NCI-H2107 treated with DMSO at 0.1 percent for 48 hours (cell line): Measurements from ENCODE around the gene MARCHF9.

Source experiments
- DNase-seq: peaks from one replicate; lab custom pipeline; 2025; ENCODE audit not compliant: unreplicated experiment; lab: John Stamatoyannopoulos, UW

MARCHF9 gene

DNA sequence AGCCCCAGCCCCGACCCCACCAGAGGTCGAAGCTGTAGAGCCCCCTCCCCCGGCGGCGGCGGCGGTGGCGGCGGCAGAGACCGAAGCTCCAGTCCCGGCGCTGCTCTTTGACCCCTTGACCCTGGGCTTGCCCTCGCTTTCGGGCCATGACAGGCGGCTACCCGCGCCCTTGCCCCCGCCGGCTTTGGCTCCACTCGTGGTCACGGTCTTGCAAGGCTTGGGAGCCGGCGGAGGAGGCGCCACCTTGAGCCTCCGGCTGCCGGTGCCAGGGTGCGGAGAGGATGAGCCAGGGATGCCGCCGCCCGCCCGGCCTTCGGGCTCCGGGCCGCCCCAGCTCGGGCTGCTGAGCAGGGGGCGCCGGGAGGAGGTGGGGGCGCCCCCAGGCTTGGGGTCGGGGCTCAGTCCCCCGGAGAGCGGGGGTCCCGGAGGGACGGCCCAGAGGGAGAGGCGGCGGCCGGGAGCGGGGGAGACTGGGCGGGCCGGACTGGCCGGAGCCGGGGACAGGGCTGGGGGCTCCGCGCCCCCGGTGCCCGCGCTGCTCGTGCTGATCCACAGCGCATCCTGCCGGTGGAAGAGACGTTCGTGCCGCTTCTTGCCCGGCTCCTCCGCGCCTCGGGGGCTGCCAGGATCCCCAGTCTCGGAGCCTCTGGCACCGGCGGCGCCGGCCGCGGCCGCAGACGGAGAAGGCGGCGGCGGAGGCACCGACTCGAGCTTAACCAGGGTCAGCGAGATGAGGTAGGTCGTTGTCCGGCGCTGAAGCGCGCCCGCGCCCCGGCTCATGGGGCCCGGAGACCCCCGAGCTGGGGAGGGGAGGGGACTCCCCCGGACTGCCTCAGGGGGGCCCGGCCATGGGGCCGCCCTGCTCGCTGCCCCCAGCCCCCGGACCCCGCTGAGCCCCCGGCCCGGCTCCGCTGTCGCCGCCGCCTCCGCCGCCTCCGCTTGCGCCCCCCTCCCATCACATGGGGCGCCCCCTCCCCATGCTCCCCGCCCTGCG is 17.1 kb upstream of the MARCHF9 start:
- DNase-seq, result no peak

DNA sequence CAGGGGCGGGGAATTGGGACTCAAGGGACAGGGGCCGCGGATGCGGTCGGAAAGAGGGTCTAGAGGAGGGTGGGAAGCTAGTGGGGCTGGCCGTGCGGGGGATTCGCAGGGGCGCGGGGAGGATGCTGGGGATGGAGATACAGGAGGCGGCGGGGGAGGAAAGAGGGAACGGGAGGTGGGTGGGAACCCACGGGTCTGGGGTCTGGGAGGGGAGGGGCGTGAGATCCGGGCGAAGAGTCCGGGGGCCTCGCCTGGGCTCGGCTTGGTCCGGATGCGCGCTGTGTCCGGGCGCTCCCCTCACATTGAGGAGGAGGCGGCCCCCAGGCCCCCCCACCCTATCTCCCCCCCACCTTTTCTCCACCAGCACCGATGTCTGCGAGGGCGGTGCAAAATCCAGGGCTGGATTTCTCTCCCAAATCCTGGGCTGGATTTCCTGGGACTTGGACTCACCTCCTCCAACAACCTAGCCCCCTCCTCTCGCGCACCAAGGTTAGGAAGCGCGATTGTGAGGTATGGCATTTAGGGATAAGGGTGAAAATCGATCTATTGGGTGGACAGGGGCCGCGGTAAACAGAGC is 16.2 kb upstream of the MARCHF9 start, which contains the start of gene AGAP2:
AGAP2 (minus strand) TSS at position 82 of the 577 bp plus-strand sequence. CDS start 496 bp downstream, outside the sequence.
- no peak for DNase-seq

DNA sequence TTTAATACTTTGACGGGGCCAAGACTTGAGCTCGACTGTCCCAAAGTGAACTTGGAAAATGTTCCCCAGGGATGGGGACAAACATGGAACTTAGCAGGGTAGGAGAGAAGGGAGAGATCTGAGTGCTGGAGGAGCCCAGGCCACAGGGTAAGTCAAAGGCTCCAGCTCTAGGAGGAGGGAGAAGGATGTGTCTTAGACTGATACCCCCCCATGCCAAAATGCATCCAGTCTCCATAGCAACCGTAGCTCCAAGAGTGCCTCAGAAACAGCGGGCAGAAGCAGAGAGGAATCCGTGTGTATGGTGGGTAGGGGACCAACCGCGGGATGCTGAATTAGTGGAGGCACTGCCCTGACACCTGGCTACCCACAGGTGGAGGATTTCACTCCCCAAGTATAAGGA is 15.5 kb upstream of the MARCHF9 start:
- no peak for DNase-seq

DNA sequence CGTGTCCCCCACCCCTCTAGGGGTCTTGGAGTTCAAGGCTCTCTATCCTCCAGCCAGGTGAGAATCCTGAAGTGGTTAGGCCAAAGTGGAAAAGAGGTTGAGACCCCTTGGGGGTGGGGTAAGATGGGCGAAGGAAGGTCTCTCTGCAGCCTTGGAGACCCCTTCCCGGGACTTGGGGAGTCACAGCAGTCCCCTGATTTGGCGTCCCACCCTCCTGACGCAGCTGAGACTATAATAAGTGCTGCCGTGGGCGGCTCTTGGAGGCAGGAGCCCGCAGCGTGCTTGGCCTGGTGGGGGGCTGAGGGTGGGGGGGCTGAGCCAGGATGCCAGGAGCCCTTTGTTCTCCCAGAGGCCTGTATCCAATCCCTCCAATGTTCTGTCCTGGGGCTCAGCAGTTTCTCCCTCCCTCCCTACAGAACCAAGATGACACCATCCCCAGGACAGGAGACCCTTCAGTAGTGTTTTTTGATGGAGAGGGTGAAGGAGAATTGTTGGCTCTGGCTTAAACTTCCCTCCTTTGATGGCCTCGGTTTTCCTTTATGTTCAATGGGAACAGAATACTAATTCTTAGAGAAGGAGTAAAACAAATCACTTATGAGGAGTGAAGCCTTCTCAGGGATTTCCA is 14.9 kb upstream of the MARCHF9 start:
- no peak for DNase-seq

DNA sequence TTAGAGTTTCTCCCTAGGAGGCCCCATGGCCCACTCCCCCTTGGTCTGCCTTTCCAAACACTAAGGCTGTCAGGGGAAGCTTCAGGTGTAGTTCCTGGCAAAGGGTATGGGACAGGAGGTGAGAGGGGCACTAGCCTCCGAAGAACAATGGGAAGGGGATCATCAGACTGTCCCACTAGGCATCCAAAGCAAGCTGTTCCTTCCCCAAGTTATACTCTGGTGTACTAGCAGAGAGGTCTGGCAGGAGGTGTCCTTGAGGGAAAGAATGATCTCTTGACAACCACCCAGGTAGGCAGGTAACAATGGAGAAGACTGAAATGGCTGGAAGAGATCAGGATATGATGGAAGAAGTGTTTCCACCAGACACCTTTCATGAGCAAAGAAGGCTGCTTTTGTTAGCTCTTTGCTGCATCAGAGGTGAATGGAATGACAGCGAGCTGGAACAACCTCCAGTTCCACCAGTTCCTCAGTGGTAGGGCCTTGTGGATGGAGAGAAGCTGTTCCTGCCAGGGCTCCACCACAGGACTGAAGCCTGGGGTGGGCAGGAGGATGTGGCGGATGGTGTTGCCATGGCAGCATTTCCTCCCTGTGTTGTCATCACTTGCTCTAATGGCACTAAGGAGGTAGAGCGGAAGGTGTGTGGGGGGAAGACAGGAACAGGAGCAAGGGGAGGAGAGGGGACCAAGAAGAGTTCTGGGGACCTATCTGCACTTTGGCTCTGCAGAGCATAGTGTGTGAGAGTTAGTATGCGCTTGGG is 14.1 kb upstream of the MARCHF9 start:
- DNase-seq, result no peak

DNA sequence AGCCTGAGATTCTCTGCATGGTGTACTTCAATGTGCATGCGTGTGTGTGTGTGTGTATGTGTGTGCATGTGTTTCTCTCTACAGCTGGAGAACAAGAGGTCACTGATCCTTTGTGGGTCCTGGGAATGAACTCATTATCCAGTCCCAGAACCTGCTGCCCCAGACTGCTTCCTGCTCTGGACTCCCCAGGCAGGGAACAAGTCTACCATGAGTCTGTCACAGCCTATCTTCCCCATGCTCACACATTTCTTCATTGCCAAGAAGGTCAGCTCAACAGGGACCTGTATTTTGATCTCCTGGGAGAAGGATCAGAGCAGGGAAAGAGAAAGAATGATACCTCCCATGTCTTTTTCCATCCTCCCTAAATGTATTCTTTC is 13.5 kb upstream of the MARCHF9 start:
- DNase-seq, result no peak

DNA sequence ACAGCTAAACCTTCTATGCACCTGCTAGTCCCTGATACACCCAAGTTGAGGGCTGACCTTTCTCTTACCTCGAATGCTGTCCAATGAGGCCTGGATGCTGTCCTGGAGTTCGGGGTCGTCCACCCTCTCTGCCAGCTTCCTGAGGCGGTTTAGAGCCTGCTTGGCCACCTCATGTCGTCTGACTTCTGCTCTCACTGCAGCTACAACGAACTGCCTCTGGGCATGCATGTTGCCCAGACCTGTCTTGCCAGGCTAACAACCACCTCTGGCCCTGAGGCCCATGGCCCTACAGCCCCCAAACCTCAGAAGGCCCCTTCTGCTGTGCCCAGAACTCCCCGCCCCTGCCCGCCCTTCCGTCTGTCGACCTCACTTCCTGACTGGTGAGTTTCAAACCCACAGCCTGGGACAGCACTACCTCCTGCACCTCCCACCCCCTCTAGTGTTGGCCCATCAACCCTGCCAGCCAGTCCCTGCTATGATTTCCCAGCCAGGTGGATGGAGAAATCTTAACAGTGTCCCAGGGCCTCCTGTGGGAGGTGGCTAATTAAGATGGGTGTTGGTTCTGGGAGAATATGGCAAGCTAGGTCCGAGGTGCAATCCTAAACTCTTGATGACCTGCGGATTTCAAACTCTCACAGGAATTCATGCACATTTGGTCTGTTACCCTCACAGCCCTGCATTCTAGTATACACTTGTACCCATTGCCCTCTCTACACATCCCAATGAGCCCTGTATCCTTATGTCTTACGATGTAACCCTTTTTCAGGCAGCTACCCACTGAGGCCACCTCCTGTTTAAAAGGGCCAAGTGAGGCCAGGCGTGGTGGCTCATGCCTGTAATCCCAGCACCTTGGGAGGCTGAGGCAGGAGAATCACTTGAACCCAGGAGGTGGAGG is 12.8 kb upstream of the MARCHF9 start:
- DNase-seq, result no peak

DNA sequence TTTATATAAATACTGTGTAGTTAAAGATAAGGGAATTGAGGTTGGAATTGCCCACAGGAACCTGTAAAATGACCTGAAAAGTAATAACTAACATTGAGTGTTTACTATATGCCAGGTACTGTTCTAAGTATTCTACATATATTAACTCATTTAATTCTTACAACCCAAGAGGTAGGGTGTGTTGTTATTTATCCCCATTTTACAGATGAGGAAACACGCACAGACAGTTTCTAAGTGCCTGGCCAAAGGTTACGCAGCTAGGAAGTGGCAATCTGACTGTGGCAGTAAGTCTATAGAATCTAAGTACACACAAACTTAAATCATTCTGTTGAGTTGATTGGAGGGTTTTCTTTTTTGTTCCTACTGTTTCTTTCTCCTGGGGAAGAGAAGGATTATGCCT is 11.1 kb upstream of the MARCHF9 start:
- DNase-seq, result no peak

DNA sequence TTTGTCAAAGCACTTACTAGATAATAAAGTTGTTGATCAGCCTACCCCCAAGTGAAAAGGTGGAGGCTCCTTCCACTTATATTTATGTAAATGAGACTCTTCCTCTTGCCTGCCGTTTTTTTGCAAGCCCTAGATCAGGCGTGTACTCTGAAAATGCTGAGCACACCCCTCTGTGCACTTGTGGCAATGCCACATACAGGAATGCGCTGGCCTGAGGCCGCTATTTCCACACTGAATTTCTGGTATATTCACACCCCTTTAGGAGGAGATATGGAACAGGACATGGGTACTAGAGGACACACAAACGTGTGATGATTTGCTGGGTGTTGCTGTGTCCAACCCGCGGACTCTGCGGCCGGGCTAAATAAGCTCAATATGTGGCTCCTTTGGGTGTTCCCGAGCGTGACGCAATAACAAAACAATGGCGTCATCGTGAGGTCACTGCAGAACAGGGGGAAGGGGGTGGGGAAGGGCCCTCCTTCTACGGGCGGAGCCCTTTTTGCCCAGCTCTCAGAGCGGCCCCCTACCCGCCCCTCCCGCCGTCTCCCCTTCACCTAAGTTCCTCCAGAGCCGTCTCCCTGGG is 10.6 kb upstream of the MARCHF9 start:
- DNase-seq, result no peak

DNA sequence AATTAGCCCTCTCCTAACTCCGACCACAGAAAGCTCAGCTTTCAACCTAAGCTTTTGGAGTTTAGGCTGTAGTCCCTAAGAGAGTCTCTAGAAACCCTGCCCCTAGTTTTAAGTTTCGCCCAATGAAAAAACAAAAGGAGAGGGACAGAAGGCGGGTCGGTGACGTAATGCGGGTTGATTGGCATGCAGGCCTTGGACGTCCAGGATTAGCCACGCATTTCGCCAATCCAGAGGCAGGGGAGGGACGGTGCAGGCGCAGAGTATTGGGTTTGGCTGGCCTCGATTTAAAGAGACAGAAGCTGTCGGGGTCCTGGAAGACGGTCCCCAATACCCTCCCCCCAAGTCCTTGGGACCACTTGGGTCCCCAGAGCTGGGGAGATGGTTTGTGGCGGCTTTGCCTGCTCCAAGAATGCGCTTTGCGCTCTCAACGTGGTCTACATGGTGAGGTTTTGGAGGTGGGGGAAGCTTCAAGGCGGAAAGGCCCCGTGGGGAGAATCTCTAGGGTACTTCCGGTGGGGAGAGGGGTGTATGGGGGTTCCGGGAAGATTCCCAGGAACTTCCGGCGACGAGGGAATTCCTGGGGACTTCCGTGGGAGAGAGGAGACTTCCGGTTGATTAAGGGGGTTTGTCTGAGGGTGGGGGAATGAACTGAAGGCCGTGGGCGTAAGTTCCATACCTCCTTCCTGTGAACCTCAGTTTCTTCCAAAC is 10.0 kb upstream of the MARCHF9 start, which contains the start of gene TSPAN31:
TSPAN31 (plus strand) TSS at position 263 of the 708 bp plus-strand sequence; CDS start at position 379, 116 bp downstream.
- peak; percentile 99 for DNase-seq

DNA sequence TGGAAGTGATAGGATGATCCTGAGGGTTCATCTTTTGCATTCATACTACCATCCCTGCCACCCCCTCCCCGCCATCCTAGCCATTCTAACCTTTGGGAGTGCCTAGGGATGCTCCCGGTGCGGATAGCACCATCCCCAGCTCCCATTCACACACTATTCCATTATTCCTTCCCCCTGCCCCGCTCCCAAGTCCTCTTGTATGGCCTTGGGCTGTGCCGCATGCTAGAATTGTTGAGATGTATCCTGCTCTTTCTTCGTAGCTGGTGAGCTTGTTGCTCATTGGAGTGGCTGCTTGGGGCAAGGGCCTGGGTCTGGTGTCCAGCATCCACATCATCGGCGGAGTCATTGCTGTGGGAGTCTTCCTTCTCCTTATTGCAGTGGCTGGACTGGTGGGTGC is 9.4 kb upstream of the MARCHF9 start:
- DNase-seq, result no peak

DNA sequence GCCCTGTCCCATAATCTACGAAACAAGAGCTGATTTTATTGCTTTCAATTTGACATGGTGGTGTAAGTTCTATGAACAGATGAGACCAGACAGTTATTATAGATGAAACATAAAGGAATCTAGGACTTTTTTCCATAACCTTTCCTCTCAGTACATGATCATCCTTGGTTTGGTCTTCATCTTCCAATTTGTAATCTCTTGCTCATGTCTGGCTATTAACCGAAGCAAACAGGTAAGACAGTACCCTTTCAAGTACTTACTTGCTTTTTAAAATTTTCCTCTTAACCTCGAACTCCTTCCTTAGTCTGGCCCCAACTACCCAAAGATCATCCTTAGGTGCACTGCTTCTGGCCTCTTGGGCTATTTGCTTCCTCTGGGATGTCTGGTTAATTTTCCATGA is 8.9 kb upstream of the MARCHF9 start:
- no peak for DNase-seq

DNA sequence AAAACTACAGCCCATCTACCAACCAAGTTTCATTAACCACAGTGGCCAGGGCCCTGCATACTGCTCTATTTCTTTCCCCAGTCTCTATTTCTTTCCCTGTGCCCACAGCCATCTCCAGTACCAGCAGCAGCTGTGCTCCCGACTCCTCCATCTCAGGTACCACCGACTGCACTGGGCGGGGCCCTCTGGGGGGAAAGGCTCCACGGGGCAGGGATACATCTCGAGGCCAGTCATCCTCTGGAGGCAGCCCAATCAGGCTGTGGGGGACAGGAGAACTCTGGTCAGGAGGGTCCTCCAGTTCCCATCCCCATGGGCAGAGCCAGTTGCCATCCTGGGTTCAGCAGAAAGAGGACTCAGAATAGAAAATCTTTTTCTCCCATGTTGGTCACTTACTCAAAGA is 5.8 kb upstream of the MARCHF9 start:
- no peak for DNase-seq

DNA sequence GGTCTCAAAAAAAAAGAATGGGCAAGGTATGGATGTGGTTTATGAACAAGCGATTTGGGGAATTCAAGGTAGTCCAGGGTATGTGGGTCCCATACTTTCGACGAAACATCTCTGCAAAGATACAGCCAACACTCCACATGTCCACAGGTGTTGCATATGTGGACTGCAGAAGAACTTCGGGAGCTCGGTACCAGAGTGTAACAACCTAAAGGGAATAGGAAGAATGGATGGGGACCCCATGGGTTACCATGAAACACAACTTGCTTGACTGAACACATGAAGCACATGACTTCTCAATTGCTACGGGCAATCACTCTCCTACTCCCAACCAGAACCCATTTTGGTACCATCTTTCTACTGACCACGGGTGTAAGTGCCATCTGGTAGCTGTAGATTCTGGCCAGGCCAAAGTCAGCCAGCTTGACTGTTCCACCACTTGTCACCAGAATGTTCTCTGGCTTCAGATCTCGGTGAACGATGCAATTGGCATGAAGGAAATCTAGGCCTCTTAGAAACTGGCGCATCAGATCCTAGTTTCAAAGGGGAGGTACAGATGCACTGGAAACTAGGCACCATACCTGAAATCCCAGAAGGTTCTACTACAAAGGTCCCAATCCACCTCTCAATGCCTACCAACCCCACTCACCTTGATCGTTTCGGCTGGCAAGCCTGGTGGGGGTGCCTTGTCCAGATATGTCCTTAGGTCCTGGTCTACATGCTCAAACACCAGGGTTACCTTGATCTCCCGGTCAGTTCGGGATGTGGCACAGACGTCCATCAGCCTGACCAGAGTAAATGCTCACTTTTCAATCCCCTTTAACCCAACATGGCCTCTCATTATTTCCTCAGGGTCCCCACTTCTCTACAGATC is 4.1 kb upstream of the MARCHF9 start:
- DNase-seq, result no peak

DNA sequence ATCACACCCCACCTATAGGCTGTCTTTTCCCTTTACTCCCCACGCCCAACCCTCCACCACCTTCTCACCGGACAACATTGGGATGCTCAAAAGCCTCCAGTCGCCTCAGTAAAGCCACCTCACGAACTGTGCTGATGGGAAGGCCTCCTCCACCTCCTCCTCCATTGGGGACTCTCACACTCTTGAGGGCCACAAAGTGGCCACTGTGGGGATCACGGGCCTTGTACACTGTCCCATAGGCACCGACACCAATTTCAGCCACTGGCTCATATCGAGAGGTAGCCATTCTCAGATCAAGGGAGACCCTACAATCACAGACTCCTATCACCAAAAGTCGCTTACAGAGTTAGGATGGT is 3.5 kb upstream of the MARCHF9 start:
- DNase-seq, result no peak

DNA sequence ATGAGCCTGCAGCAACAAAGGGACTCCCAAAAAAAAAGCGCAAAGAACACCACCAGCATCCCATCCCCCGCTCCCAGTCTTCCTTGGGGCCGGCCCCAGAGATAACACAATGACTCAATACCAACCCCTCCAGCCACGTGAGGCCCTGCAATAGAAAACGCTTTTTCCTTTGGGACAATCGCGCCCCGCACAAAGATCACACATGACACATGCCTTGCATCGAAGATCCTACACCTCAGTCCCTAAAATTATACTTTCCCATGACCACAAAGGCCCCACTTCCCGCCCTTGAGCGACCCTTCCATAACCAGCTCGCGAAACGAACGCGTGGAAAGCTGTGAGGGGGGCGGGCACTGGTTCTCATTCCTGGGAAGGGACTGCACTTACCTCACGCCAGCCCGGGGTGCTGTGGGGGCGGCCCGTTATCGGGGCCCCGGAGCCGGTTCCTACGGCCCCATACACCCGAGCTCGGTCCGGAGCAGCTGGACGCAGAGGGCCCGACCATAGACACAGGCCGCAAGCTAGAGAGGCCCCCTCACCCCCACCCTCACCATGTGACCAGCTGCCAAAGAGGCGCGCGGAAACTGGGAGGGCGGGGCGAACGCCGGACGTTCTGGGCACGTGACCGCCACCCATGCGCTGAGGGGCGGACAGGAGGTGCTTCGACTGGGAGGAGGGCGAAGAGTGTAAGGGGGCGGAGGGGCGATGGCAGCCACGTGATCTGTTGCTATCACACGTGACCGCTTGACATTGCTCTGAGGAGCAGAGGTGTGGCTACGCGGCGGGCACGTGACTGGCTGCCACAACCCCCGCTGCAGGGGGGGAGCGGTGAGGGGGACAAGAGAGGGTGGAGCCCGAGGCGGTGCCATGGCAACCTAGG is 2.9 kb upstream of the MARCHF9 start, which contains the start of gene CDK4:
CDK4 (minus strand) TSS at position 523 of the 880 bp plus-strand sequence. CDS start 593 bp downstream, outside the sequence.
- peak; percentile 98 for DNase-seq

DNA sequence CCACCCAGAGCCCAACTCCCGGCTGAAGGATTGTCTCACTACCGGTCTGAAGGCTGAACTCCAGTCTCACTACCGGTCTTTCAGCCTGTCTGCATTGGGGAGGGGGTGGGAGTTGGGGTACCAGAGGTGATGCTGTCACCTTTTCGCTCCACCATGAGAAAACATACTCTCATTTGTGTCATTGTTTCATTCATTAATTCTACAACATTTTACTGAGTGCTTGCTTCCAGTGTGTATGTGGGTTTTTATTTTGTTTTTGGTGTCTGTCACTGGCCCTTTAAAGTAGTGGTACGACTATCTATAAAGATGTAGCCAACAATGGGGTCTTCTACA is 2.3 kb upstream of the MARCHF9 start:
- no peak for DNase-seq
